RPMI8226 (cell line): ENCODE data around the gene ZNG1F.
"Not testable (repeated sequence)": the region's sequence is repeated elsewhere in the genome, so short reads cannot be mapped to it uniquely, and the experiment has no call there.

Experiments used
- DNase-seq: peaks from one replicate; pipeline ENCODE4 v3.0.0-alpha.2; 2015

The ZNG1F gene

GRCh38 chr9:41189217-41189616 lies at the start of gene ZNG1F:
ZNG1F (minus strand) TSS chr9:41189317; CDS start chr9:41189258, 59 bp downstream.
- DNase-seq, result not testable (repeated sequence)

GRCh38 chr9:41237110-41237749 lies 48.1 kb upstream of the ZNG1F start:
- not testable (repeated sequence) for DNase-seq

- DNase-seq, result not testable (repeated sequence)
These were observed 47.5 kb upstream of the ZNG1F start for GRCh38 chr9:41236486-41237109.

GRCh38 chr9:41234811-41235805 lies 46.0 kb upstream of the ZNG1F start:
- DNase-seq, result peak; percentile 16

GRCh38 chr9:41234221-41234620 lies 45.1 kb upstream of the ZNG1F start:
- DNase-seq, result not testable (repeated sequence)

GRCh38 chr9:41232326-41232725 lies 43.2 kb upstream of the ZNG1F start:
- peak; percentile 16 for DNase-seq

- peak; percentile 9 for DNase-seq
These were observed 41.3 kb upstream of the ZNG1F start for GRCh38 chr9:41230418-41230817.

- peak; percentile 10 for DNase-seq
These were observed 40.6 kb upstream of the ZNG1F start for GRCh38 chr9:41229408-41230401.

GRCh38 chr9:41219831-41220230 lies 30.7 kb upstream of the ZNG1F start:
- not testable (repeated sequence) for DNase-seq

- not testable (repeated sequence) for DNase-seq
These were observed 678 bp downstream of the ZNG1F start for GRCh38 chr9:41188439-41188838.

GRCh38 chr9:41174994-41175393 lies 14.1 kb downstream of the ZNG1F start:
- not testable (repeated sequence) for DNase-seq

- not testable (repeated sequence) for DNase-seq
These were observed 39.0 kb downstream of the ZNG1F start for GRCh38 chr9:41150116-41150515.

- DNase-seq, result not testable (repeated sequence)
These were observed 47.2 kb downstream of the ZNG1F start for GRCh38 chr9:41141878-41142277.

GRCh38 chr9:41128581-41128980 lies 60.5 kb downstream of the ZNG1F start, which contains the start of gene FOXD4L6:
FOXD4L6 (minus strand) TSS chr9:41128681; CDS start chr9:41128383, 298 bp downstream.
- DNase-seq, result not testable (repeated sequence)

GRCh38 chr9:41126746-41127446 lies 62.2 kb downstream of the ZNG1F start:
- DNase-seq, result not testable (repeated sequence)

- DNase-seq, result not testable (repeated sequence)
These were observed 63.2 kb downstream of the ZNG1F start for GRCh38 chr9:41125936-41126335.

- not testable (repeated sequence) for DNase-seq
These were observed 63.9 kb downstream of the ZNG1F start for GRCh38 chr9:41125109-41125658.

GRCh38 chr9:41124250-41125108 lies 64.6 kb downstream of the ZNG1F start:
- not testable (repeated sequence) for DNase-seq

GRCh38 chr9:41123812-41124211 lies 65.3 kb downstream of the ZNG1F start:
- not testable (repeated sequence) for DNase-seq

- DNase-seq, result not testable (repeated sequence)
These were observed 65.7 kb downstream of the ZNG1F start for GRCh38 chr9:41123396-41123795.
